Measurements from ENCODE around the gene ATG4A.

DNA sequence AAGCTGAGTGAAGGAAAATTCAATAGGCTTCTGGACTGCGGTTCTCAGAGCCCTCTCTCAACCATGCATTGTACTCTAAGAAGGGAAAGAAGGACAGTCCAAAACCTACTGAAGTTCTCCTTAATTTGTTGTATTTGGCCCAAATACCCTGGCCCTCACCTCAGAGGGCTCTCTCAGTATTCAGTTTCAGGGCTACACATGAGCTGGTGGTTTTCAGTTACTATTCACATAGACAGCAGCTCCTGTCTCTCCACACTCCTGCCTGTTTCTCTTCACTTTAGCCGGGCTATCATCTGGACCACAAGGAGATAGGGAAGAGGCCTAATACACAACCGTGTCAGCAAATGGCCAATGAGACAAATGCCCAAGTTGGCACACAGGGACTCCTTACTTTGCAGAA lies 66.0 kb downstream of the ATG4A start:
- TF ChIP-seq POLR2A (IDR thresholded peaks at IDR 0.05; ENCODE audit: low read depth) (no peak), POLR2AphosphoS5 (IDR thresholded peaks at IDR 0.05) (no peak)
